Right lobe of liver (tissue), 6 donors: ENCODE results near the gene ZNF474. TPM values are rescaled to one million over a fixed set of nuclear protein-coding genes. Genes with fewer than 3 reads are reported as not detected.

Experiments
- ATAC-seq, 4 donors: fragments of 200-7000 bp; cut with Tn5 transposase; one replicate each; pipeline ENCODE4 v1.9.1; 2020; ENCODE audit warnings: mild to moderate bottlenecking in 4 of 4, moderate library complexity in 4 of 4
- DNase-seq, 3 donors: peaks; one replicate each; pipeline ENCODE4 v3.0.0-alpha.2; 2020
- H3K27ac ChIP-seq, 3 donors: fragments of 200-600 bp; one replicate each; pipeline ENCODE4 v1.8.0; 2022
- H3K27me3 ChIP-seq, 2 donors: fragments of 200-600 bp; one replicate each; pipeline ENCODE4 v1.8.0; 2022
- H3K36me3 ChIP-seq, 4 donors: fragments of 200-600 bp; sonication (generic) in 1 of 4; one replicate each; pipeline versions ENCODE4 v1.5.1 to v1.8.0; 2017 to 2022; ENCODE audit warnings: control low read depth in 1 of 4
- H3K4me1 ChIP-seq, 4 donors: fragments of 200-600 bp; sonication (generic) in 1 of 4; one replicate each; pipeline versions ENCODE4 v1.5.1 to v1.8.0; 2017 to 2022; ENCODE audit warnings: control low read depth in 1 of 4
- H3K4me3 ChIP-seq, 3 donors: fragments of 200-600 bp; one replicate each; pipeline ENCODE4 v1.8.0; 2022
- H3K9me3 ChIP-seq, 4 donors: fragments of 200-600 bp; sonication (generic) in 1 of 4; one replicate each; pipeline versions ENCODE4 v1.5.1 to v1.8.0; 2017 to 2022; ENCODE audit warnings: control low read depth in 1 of 4
- POLR2A ChIP-seq: fragments of 450-650 bp; IDR thresholded peaks from one replicate; pipeline ENCODE4 v1.6.1; 2017; ENCODE audit warnings: antibody characterized with exemption, mild to moderate bottlenecking
- WGBS: methylation state at CpG from one replicate; pipeline ENCODE4 v1.1.6; 2018; ENCODE audit warnings: low coverage, low lambda C conversion rate; ENCODE audit not compliant: insufficient coverage; ENCODE audit errors: missing lambda C conversion rate; 5-methylcytosine and 5-hydroxymethylcytosine counted together
- intact Hi-C, 2 donors: fragments of 100-400 bp; cut with DNase I; formaldehyde crosslinking; loops; one replicate each; pipeline versions ENCODE4 v1.11.2 to v1.14.1; 2022
- total RNA-seq, 6 experiments: library from RNA; depleted of rRNA in 2 of 6; stranded (reverse); fragments of >200 nt in 2 of 6; fragmentation: NEBNext Ultra II Directional in 3 of 6; extraction: Animal tissue kit (Norgen Biotek cat#: 25700) in 3 of 6; gene quantifications; one replicate each; pipeline versions ENCODE4 v1.1.0 to v1.2.4, GENCODE V29; 2016 to 2023
- TF ChIP-seq, protein P1 (sequence below), 4 donors: fragments of 200-600 bp in 3 of 4; fragments of 450-650 bp in 1 of 4; IDR thresholded peaks; one replicate each; pipeline versions ENCODE4 v1.5.1 to v1.8.0; 2016 to 2022; ENCODE audit warnings: antibody characterized with exemption in 4 of 4, mild to moderate bottlenecking in 2 of 4
- donor health status: DM: no; HTN: yes; CAD: no.
- donor health status: DM: no; HTN: no; CAD: no.
- donor health status: DM: no; HTN: no; CAD: no.
- donor health status: DM: no; HTN: yes; CAD: no.
- donor health status: DM: no; HTN: yes; CAD: no.

ZNF474 gene
- total RNA-seq, 6 experiments from 2014 or later: 0.12 TPM; not detected in 5

DNA sequence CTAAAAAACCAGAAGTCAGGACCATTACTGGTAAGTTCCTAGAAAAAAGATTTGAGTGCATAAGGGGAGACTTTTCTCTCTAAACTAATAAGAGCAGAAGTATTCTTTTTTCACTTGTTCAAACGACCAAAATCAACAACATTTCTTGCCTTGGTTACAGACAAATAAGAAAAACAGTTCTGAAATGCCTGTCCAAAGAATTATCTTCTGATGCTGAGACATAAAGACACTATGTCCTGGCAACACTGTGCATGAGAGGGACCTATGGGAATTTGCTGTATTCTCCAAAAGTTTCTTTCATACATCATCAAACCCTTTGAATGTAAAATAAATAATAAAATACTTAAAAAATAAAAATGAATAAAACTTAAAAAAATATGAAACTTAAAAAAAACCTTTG lies 50.4 kb downstream of the ZNF474 start:
- 30% methylated on average over 1 of the region's 1 CpG for WGBS
- Histone ChIP-seq H3K4me3 (no peak overlapping the region), H3K36me3 (no peaks in the 10 kb centered on the region), H3K27me3 (no peaks in the 10 kb centered on the region), H3K4me1 (no peaks in the 10 kb centered on the region), H3K27ac (no peak overlapping the region), H3K9me3 (no peaks in the 10 kb centered on the region)
- DNase-seq: no peak
- intact Hi-C loops: no loop called here
- TF ChIP-seq, protein P1, sequence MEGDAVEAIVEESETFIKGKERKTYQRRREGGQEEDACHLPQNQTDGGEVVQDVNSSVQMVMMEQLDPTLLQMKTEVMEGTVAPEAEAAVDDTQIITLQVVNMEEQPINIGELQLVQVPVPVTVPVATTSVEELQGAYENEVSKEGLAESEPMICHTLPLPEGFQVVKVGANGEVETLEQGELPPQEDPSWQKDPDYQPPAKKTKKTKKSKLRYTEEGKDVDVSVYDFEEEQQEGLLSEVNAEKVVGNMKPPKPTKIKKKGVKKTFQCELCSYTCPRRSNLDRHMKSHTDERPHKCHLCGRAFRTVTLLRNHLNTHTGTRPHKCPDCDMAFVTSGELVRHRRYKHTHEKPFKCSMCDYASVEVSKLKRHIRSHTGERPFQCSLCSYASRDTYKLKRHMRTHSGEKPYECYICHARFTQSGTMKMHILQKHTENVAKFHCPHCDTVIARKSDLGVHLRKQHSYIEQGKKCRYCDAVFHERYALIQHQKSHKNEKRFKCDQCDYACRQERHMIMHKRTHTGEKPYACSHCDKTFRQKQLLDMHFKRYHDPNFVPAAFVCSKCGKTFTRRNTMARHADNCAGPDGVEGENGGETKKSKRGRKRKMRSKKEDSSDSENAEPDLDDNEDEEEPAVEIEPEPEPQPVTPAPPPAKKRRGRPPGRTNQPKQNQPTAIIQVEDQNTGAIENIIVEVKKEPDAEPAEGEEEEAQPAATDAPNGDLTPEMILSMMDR (IDR thresholded peaks at IDR 0.05): no peak
- TF ChIP-seq POLR2A: no peak
- no peak for ATAC-seq

DNA sequence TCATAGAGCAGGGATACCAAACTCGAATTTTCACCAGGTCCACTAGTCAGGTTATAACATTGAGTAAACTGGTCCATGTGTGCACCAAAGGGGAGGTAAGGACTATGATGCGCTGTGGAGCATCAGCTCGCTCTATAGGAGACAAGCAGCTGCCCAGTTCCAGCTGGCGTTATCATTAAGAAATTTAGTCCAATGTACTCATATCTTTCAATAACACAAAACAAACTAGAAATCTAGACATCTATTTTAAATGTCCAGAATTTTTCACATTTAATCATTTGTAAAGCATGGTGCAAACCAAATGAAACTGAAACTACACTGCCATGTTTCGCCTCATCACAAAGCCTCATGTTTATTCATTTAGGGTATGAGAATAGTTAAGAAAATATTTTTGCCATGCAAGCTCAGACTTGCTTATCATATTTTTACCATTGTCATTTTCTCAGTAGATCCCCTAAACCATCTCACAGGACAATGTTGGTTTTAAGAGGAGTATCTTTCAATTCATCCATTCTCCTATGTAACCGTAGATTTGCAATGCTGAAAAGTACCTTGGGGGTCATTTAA lies 50.9 kb downstream of the ZNF474 start:
- Histone ChIP-seq H3K36me3 (no peaks in the 10 kb centered on the region), H3K4me3 (no peak overlapping the region), H3K27ac (no peak overlapping the region), H3K9me3 (no peaks in the 10 kb centered on the region), H3K4me1 (no peaks in the 10 kb centered on the region), H3K27me3 (no peaks in the 10 kb centered on the region)
- intact Hi-C loops: no loop called here
- WGBS: 80% methylated on average over 6 of the region's 6 CpGs
- DNase-seq: no peak
- TF ChIP-seq POLR2A: no peak
- TF ChIP-seq, protein P1 (IDR thresholded peaks at IDR 0.05): no peak
- no peak for ATAC-seq

DNA sequence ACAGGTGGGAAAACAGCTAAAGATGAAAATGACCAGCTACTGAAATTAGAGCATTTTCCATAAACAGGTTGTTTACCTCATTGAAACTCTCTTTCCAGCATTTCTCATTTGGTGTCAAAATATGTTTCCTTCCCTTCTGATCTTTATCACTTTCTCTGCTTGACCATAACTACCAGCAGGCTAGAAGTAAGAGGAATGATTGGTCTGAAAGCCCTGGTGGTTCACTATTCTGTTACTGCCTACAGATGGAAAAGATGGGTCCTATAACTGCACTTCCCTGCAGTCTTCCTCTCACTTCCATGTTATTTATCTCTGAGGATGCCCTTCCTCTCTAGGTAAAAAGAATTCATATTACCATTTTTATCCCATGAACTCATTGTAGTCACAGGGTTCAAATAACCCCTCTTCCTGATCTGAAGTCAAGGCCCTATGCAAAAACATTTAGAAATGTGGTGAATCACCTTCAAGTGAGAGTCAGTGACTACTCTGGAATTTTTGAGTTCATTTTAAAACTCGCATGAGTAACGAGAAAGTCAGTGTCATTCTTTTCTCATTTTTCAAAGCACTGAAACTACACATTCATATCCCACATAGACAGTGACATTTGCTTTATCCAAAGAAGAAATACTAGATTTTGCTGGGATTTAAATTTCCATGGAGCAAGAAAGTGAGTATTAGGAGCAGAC lies 51.7 kb downstream of the ZNF474 start:
- TF ChIP-seq, protein P1 (IDR thresholded peaks at IDR 0.05): no peak
- TF ChIP-seq POLR2A: no peak
- no peaks in the 10 kb centered on the region for H3K4me1 ChIP-seq
- WGBS: 73% methylated on average over 2 of the region's 2 CpGs
- H3K9me3 ChIP-seq: no peaks in the 10 kb centered on the region
- H3K36me3 ChIP-seq: no peaks in the 10 kb centered on the region
- intact Hi-C loops: no loop called here
- H3K4me3 ChIP-seq: no peak overlapping the region
- no peak overlapping the region for H3K27ac ChIP-seq
- ATAC-seq: no peak
- DNase-seq: no peak
- no peaks in the 10 kb centered on the region for H3K27me3 ChIP-seq

DNA sequence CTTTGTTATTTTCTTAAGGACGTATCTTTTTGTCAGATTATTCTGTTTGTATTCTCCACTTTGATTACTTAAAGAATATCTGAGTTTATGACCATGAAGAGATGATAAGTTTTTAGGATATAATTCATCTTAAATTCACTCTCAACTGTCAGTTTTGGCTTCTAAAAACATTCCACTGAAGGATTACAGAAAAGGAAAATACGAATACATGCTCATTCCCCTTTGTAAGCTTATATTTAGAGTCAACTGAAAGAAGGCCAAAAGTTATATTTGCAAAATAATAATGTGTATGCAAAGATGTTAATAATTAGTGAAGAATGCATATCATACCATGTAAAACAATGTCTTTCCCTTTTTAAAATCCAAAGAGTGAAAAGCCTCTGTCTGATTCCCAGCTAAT lies 52.5 kb downstream of the ZNF474 start:
- 50% methylated on average over 2 of the region's 2 CpGs for WGBS
- intact Hi-C loops: no loop called here

More for the DNA sequence above, 52.5 kb downstream of the ZNF474 start:
- no peaks in the 10 kb centered on the region for H3K36me3 ChIP-seq
- ATAC-seq (no peak), DNase-seq (no peak)
- H3K27ac ChIP-seq: no peak overlapping the region
- H3K4me3 ChIP-seq: no peak overlapping the region
- TF ChIP-seq, protein P1 (IDR thresholded peaks at IDR 0.05): no peak
- TF ChIP-seq POLR2A: no peak
- no peaks in the 10 kb centered on the region for H3K9me3 ChIP-seq
- H3K4me1 ChIP-seq: no peaks in the 10 kb centered on the region
- H3K27me3 ChIP-seq: no peaks in the 10 kb centered on the region
